K562 (cell line): ENCODE results near the gene POLN. TPM values are rescaled to one million over a fixed set of nuclear protein-coding genes. Genes with fewer than 3 reads are reported as not detected.

Experiments used
- ATAC-seq: fragments of 200-7000 bp; cut with Tn5 transposase; 3 replicates; pipeline ENCODE4 v1.9.1; 2020; ENCODE audit warnings: moderate library complexity
- BruUV-seq: library from RNA; stranded (reverse); fragments of 400-500 nt; replicated peaks from 2 replicates; lab custom pipeline; 2021; lab: Mats Ljungman, UMichigan
- CTCF ChIA-PET: fragments of 300-600 bp; formaldehyde crosslinking; extraction: SDS; loops from one replicate; lab custom pipeline; 2021; ENCODE audit warnings: low intra/inter-chr PET ratio; lab: Yijun Ruan, JAX
- POLR2A ChIA-PET: fragments of 300-600, 350-650 bp; sonication (Branson Sonifier 250); formaldehyde crosslinking; extraction: SDS; loops from one replicate; lab custom pipeline; 2021; ENCODE audit warnings: antibody characterized with exemption, inconsistent platforms; lab: Yijun Ruan, JAX
- DNase-seq, 4 experiments: peaks; one replicate each; pipeline versions ENCODE4 v3.0.0 to v3.0.0-alpha.2; 2011 to 2018; ENCODE audit warnings: low spot score in 3 of 4, mixed read lengths in 3 of 4; ENCODE audit errors: extremely low read depth in 1 of 4
- FAIRE-seq: peaks from 2 replicates; lab custom pipeline; 2011; peaks lifted over from hg19 to GRCh38; lab: Jason Lieb, UNC
- H2AFZ ChIP-seq: 2 replicates; pipeline ENCODE4 v1.6.0; 2011; ENCODE audit warnings: low read depth, low read length, control low read depth, inconsistent platforms
- H3K27ac ChIP-seq: fragments of 200-600 bp; 3 replicates; pipeline ENCODE4 v1.8.0; 2011; ENCODE audit warnings: low read depth, mild to moderate bottlenecking, control low read depth, inconsistent platforms, low read length, moderate library complexity, mixed read lengths; ENCODE audit errors: extremely low read depth
- H3K27me3 ChIP-seq, 2 experiments: fragments of 300-600 bp in 1 of 2; 2 replicates in 1 of 2; 3 replicates in 1 of 2; pipeline versions ENCODE4 v1.6.0 to v1.8.0; 2011; ENCODE audit warnings: inconsistent platforms in 2 of 2, low read length in 2 of 2, mild to moderate bottlenecking in 1 of 2, mixed read lengths in 1 of 2, moderate library complexity in 1 of 2; ENCODE audit not compliant: control insufficient read depth in 2 of 2, insufficient read depth in 2 of 2
- H3K36me3 ChIP-seq: fragments of 300-600 bp; 3 replicates; pipeline ENCODE4 v1.8.0; 2011; ENCODE audit warnings: mild to moderate bottlenecking, low read length, inconsistent platforms; ENCODE audit not compliant: control insufficient read depth, insufficient read depth
- H3K4me1 ChIP-seq, 2 experiments: fragments of 200-600 bp in 1 of 2; replicated peaks in 1 of 2; 2 replicates in 1 of 2; 3 replicates in 1 of 2; pipeline versions ENCODE4 v1.5.1 to v1.8.0; 2011; ENCODE audit warnings: inconsistent platforms in 2 of 2, low read length in 2 of 2, mild to moderate bottlenecking in 1 of 2, mixed read lengths in 1 of 2, moderate library complexity in 1 of 2; ENCODE audit not compliant: control insufficient read depth in 2 of 2, insufficient read depth in 2 of 2
- H3K4me2 ChIP-seq: 2 replicates; pipeline ENCODE4 v1.6.1; 2011; ENCODE audit warnings: low read length, control low read depth, inconsistent platforms, mixed read lengths; ENCODE audit not compliant: insufficient read depth
- H3K4me3 ChIP-seq: fragments of 200-600 bp; sonication (generic), shearing (Covaris generic); 2 replicates; pipeline ENCODE4 v1.5.1; 2016; ENCODE audit warnings: control low read depth, inconsistent platforms
- H3K79me2 ChIP-seq: fragments of 200-600 bp; 3 replicates; pipeline ENCODE4 v1.8.0; 2011; ENCODE audit warnings: low read length, inconsistent platforms; ENCODE audit not compliant: control insufficient read depth, insufficient read depth
- H3K9ac ChIP-seq, 2 experiments: 2 replicates each; pipeline versions ENCODE4 v1.6.0 to v1.6.1; 2011; ENCODE audit warnings: low read depth in 2 of 2, low read length in 2 of 2, control low read depth in 1 of 2, inconsistent platforms in 1 of 2, mild to moderate bottlenecking in 1 of 2, mixed read lengths in 1 of 2; ENCODE audit not compliant: insufficient read depth in 1 of 2
- H3K9me1 ChIP-seq: one replicate; pipeline ENCODE4 v1.6.0; 2011; ENCODE audit warnings: inconsistent platforms, mild to moderate bottlenecking, low read length, moderate library complexity; ENCODE audit not compliant: control insufficient read depth, insufficient read depth
- H3K9me3 ChIP-seq: replicated peaks from 2 replicates; pipeline ENCODE4 v1.5.1; 2011; ENCODE audit warnings: low read depth, low read length, inconsistent platforms; ENCODE audit not compliant: control insufficient read depth, insufficient read depth
- H4K20me1 ChIP-seq: replicated peaks from 2 replicates; pipeline ENCODE4 v1.6.1; 2011; ENCODE audit warnings: low read length, inconsistent platforms, mixed read lengths; ENCODE audit not compliant: control insufficient read depth, insufficient read depth
- BCOR ChIP-seq: fragments of 450-650 bp; IDR thresholded peaks from 2 replicates; pipeline ENCODE4 v1.6.1; 2016
- ELF2 ChIP-seq: fragments of 250-450 bp; sonication (Bioruptor Pico); IDR thresholded peaks from 2 replicates; pipeline ENCODE4 v1.5.0; 2021; ENCODE audit warnings: mild to moderate bottlenecking
- ETS2 ChIP-seq: IDR thresholded peaks from 2 replicates; pipeline ENCODE4 v1.6.1; 2016; ENCODE audit warnings: borderline replicate concordance, missing genetic modification characterization, mild to moderate bottlenecking, moderate library complexity, missing compliant biosample characterization; ENCODE audit not compliant: poor library complexity, severe bottlenecking
- EZH2 ChIP-seq: IDR thresholded peaks from 2 replicates; pipeline ENCODE4 v1.6.1; 2012; ENCODE audit warnings: low read depth, mild to moderate bottlenecking, inconsistent platforms, low read length, borderline replicate concordance
- KDM1A ChIP-seq, 2 experiments: fragments of 450-650 bp; IDR thresholded peaks; 2 replicates each; pipeline ENCODE4 v1.6.1; 2016; ENCODE audit warnings: mild to moderate bottlenecking in 2 of 2
- NR1H2 ChIP-seq: sonication (generic); formaldehyde crosslinking; IDR thresholded peaks from 2 replicates; pipeline ENCODE4 v1.4.0; 2020; ENCODE audit warnings: mild to moderate bottlenecking, missing genetic modification reagents
- NR2C1 ChIP-seq, 2 experiments: fragments of 450-650 bp; IDR thresholded peaks; 2 replicates each; pipeline ENCODE4 v1.6.1; 2017; ENCODE audit warnings: mild to moderate bottlenecking in 2 of 2, antibody characterized with exemption in 1 of 2, inconsistent platforms in 1 of 2, missing compliant biosample characterization in 1 of 2, missing genetic modification characterization in 1 of 2
- PHF21A ChIP-seq: fragments of 450-650 bp; IDR thresholded peaks from 2 replicates; pipeline ENCODE4 v1.6.1; 2017; ENCODE audit warnings: low read depth, borderline replicate concordance
- POLR2G ChIP-seq: fragments of 200-400 bp; formaldehyde crosslinking; IDR thresholded peaks from 2 replicates; pipeline ENCODE4 v1.6.1; 2017; ENCODE audit warnings: low read depth, mild to moderate bottlenecking, antibody characterized with exemption, low read length, moderate library complexity
- SIX5 ChIP-seq, 2 experiments: IDR thresholded peaks; 2 replicates each; pipeline ENCODE4 v1.6.1; 2011; ENCODE audit warnings: low read length in 2 of 2, borderline replicate concordance in 1 of 2, low read depth in 1 of 2, mild to moderate bottlenecking in 1 of 2, moderate library complexity in 1 of 2; ENCODE audit not compliant: insufficient read depth in 1 of 2
- ZNF143 ChIP-seq: sonication (generic); formaldehyde crosslinking; IDR thresholded peaks from 2 replicates; pipeline ENCODE4 v1.9.0; 2022; ENCODE audit warnings: mild to moderate bottlenecking, missing genetic modification reagents
- ZNF57 ChIP-seq: fragments of 450-650 bp; formaldehyde crosslinking; IDR thresholded peaks from 2 replicates; pipeline ENCODE4 v1.4.0; 2020; ENCODE audit warnings: mild to moderate bottlenecking, moderate library complexity
- ZNF76 ChIP-seq: fragments of 250-450 bp; sonication (Bioruptor Pico); IDR thresholded peaks from 2 replicates; pipeline ENCODE4 v1.4.0; 2020; ENCODE audit warnings: mild to moderate bottlenecking, moderate library complexity, borderline replicate concordance
- WGBS: fragments of 100-300 bp; shearing (Covaris generic); methylation state at CpG from one replicate; pipeline ENCODE4 v1.1.6; 2016; ENCODE audit warnings: low coverage, mixed read lengths; ENCODE audit not compliant: insufficient coverage; ENCODE audit errors: missing lambda C conversion rate; 5-methylcytosine and 5-hydroxymethylcytosine counted together
- in situ Hi-C: fragments of 300-500 bp; cut with MboI; formaldehyde crosslinking; loops from 4 replicates; pipeline ENCODE4 v1.15.0; 2018; ENCODE audit warnings: inconsistent platforms, mixed read lengths
- intact Hi-C: fragments of 100-400 bp; cut with micrococcal nuclease; formaldehyde crosslinking; loops from 2 replicates; pipeline ENCODE4 v1.14.2; 2022
- polyA plus RNA-seq, 8 experiments: library from polyadenylated mRNA; depleted of rRNA in 4 of 8; stranded (reverse) in 5 of 8; unstranded in 3 of 8; fragments of >200 nt; fragmentation: Nextera tagmentation in 2 of 8; fragmentation: Illumina TruSeq in 1 of 8; extraction: Ambion mirVana in 2 of 8; extraction: Trizol in 1 of 8; gene quantifications; 2 replicates each; pipeline versions ENCODE4 v1.2.1 to v1.2.3, GENCODE V29; 2011 to 2014; ENCODE audit warnings: inconsistent platforms in 1 of 8, missing spikeins in 1 of 8
- total RNA-seq, 7 experiments: library from RNA; depleted of rRNA in 6 of 7; stranded (reverse); fragments of >200 nt in 6 of 7; fragmentation: Illumina TruSeq in 2 of 7; extraction: Trizol in 2 of 7; gene quantifications; 2 replicates each; pipeline versions ENCODE4 v1.2.1 to v1.2.3, GENCODE V29; 2011 to 2021; ENCODE audit warnings: low replicate concordance in 1 of 7
- TF ChIP-seq, protein P1 (sequence below): fragments of 250-450 bp; sonication (Bioruptor Pico); IDR thresholded peaks from 2 replicates; pipeline ENCODE4 v1.5.0; 2021
- TF ChIP-seq, protein P2 (sequence below): fragments of 250-450 bp; sonication (Bioruptor Pico); IDR thresholded peaks from 2 replicates; pipeline ENCODE4 v1.5.0; 2020; ENCODE audit warnings: mild to moderate bottlenecking
- TF ChIP-seq, protein P3 (sequence below), 2 experiments: IDR thresholded peaks; 2 replicates each; pipeline ENCODE4 v1.6.1; 2012; ENCODE audit warnings: improper control_type of control experiment in 2 of 2, low read depth in 2 of 2, low read length in 2 of 2, borderline replicate concordance in 1 of 2
- TF ChIP-seq, protein P4 (sequence below): sonication (generic); formaldehyde crosslinking; IDR thresholded peaks from 2 replicates; pipeline ENCODE4 v1.8.0; 2022; ENCODE audit warnings: mild to moderate bottlenecking, missing genetic modification reagents

POLN gene
- total and polyA plus RNA-seq, 9 of the 15 experiments (the other 6 are each of a cell fraction or from before 2014, with no cell fraction given), result 0.08 to 0.91 (median 0.32) TPM

DNA sequence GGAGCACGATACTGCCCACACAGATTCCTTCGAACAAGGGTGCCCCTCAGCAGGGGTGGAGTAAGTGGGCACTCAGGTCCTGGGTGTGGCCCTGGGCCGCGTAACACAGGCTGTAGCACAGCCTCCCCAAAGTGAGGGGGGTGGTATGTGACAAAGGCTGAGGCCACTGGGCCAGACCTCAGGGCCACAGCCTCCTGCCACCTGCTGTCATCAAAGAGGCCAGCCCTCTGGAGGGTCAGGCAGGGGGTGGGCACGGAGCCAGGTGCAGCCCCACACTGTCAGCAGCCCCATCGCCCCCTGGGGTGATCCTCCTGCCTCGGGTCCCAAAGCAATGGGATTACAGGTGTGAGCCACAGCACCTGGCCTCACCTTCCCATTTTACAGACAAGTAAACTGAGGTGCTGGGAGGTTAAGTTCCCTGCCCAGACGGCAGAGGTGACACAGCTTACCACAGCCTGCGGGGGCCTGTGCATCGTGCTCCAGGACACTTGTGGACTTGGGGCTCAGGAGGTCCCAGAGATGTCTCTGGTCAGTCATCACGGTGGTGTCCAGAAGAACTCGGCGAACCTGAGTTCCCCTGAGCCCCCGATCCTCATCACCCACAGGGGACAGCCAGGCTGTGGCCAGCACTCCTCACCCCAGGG lies 47.5 kb upstream of the POLN start:
- ATAC-seq (no peak), FAIRE-seq (no peak), DNase-seq (no peak)
- no TSS peak for BruUV-seq
- H3K36me3 ChIP-seq, result no peaks in the 10 kb centered on the region
- no peak overlapping the region for H3K4me3 ChIP-seq
- in situ Hi-C loops, result no loop called here
- intact Hi-C loops, result no loop called here
- no peaks in the 10 kb centered on the region for H3K27me3 ChIP-seq
- H3K9me3 ChIP-seq, result no peaks in the 10 kb centered on the region
- no peaks in the 10 kb centered on the region for H4K20me1 ChIP-seq
- H2AFZ ChIP-seq, result no peak overlapping the region
- ChIA-PET POLR2A (no interaction called here), CTCF (no interaction called here)
- H3K4me1 ChIP-seq, result peaks cover 0 to 49% of the 10 kb centered on the region in 2 experiments; a peak in 2 of 5 replicates
- no peak overlapping the region for H3K9ac ChIP-seq
- no peaks in the 10 kb centered on the region for H3K79me2 ChIP-seq
- H3K9me1 ChIP-seq, result peaks cover 2% of the 10 kb centered on the region
- WGBS, result 67% methylated on average over 10 of the region's 14 CpGs
- H3K4me2 ChIP-seq, result no peak overlapping the region
- no peak overlapping the region for H3K27ac ChIP-seq
- TF ChIP-seq, protein P1, sequence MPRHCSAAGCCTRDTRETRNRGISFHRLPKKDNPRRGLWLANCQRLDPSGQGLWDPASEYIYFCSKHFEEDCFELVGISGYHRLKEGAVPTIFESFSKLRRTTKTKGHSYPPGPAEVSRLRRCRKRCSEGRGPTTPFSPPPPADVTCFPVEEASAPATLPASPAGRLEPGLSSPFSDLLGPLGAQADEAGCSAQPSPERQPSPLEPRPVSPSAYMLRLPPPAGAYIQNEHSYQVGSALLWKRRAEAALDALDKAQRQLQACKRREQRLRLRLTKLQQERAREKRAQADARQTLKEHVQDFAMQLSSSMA (CRISPR knock-in tag), result no peak
- TF ChIP-seq NR2C1 (IDR thresholded peaks at IDR 0.05) (no peak), NR2C1 (tag; IDR thresholded peaks at IDR 0.05) (no peak), ETS2 (tag) (no peak), KDM1A (IDR thresholded peaks at IDR 0.05) (peak in 1 of 2 experiments; percentile 61; a peak in 2 of 4 replicates), POLR2G (0 out of 2 replicates have a peak, but pooled peaks have one; percentile 1), BCOR (peak; percentile 83), ZNF76 (CRISPR knock-in tag) (no peak), PHF21A (no peak), EZH2 (no peak), SIX5 (IDR thresholded peaks at IDR 0.05; ENCODE audit: borderline replicate concordance in 1 of 2, insufficient read depth in 1 of 2, low read depth in 1 of 2, low read length in 2 of 2) (no peak), ELF2 (no peak), ZNF143 (CRISPR knock-in tag) (0 out of 2 replicates have a peak, but pooled peaks have one; percentile 31), NR1H2 (CRISPR knock-in tag) (no peak), ZNF57 (CRISPR knock-in tag) (no peak)
- TF ChIP-seq, protein P2, sequence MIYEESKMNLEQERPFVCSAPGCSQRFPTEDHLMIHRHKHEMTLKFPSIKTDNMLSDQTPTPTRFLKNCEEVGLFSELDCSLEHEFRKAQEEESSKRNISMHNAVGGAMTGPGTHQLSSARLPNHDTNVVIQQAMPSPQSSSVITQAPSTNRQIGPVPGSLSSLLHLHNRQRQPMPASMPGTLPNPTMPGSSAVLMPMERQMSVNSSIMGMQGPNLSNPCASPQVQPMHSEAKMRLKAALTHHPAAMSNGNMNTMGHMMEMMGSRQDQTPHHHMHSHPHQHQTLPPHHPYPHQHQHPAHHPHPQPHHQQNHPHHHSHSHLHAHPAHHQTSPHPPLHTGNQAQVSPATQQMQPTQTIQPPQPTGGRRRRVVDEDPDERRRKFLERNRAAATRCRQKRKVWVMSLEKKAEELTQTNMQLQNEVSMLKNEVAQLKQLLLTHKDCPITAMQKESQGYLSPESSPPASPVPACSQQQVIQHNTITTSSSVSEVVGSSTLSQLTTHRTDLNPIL (CRISPR knock-in tag), result no peak
- TF ChIP-seq, protein P3, sequence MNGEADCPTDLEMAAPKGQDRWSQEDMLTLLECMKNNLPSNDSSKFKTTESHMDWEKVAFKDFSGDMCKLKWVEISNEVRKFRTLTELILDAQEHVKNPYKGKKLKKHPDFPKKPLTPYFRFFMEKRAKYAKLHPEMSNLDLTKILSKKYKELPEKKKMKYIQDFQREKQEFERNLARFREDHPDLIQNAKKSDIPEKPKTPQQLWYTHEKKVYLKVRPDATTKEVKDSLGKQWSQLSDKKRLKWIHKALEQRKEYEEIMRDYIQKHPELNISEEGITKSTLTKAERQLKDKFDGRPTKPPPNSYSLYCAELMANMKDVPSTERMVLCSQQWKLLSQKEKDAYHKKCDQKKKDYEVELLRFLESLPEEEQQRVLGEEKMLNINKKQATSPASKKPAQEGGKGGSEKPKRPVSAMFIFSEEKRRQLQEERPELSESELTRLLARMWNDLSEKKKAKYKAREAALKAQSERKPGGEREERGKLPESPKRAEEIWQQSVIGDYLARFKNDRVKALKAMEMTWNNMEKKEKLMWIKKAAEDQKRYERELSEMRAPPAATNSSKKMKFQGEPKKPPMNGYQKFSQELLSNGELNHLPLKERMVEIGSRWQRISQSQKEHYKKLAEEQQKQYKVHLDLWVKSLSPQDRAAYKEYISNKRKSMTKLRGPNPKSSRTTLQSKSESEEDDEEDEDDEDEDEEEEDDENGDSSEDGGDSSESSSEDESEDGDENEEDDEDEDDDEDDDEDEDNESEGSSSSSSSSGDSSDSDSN (IDR thresholded peaks at IDR 0.05; ENCODE audit: borderline replicate concordance in 1 of 2, low read depth in 2 of 2, low read length in 2 of 2), result no peak
- TF ChIP-seq, protein P4, sequence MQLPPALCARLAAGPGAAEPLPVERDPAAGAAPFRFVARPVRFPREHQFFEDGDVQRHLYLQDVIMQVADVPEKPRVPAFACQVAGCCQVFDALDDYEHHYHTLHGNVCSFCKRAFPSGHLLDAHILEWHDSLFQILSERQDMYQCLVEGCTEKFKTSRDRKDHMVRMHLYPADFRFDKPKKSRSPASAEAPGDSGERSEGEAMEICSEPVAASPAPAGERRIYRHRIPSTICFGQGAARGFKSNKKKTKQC, result no peak
